ENCODE results near the gene LRRFIP2.

- TF ChIP-seq EZH2 (IDR thresholded peaks at IDR 0.05; ENCODE audit: low read depth) (no peak), CTCF (conservative IDR thresholded peaks at IDR 0.05) (no peak)
Measured at GRCh38 chr3:37118163-37118562, 56.2 kb downstream of the LRRFIP2 start.

All from PC-9 (cell line).